ENCODE results near the gene SMCHD1.

- no peak for TF ChIP-seq CTCF (conservative IDR thresholded peaks at IDR 0.05; ENCODE audit: low read depth in 2 of 2)
- TF ChIP-seq EZH2phosphoT487 (IDR thresholded peaks at IDR 0.05; ENCODE audit: unreplicated experiment), result no peak
- no peak for TF ChIP-seq CREB1 (CRISPR knock-in tag; IDR thresholded peaks at IDR 0.05; ENCODE audit: low read depth)
- no peak for TF ChIP-seq ZNF462 (CRISPR knock-in tag; IDR thresholded peaks at IDR 0.05)
- TF ChIP-seq POLR2AphosphoS5 (IDR thresholded peaks at IDR 0.05; ENCODE audit: low read depth), result no peak
These were observed 52.1 kb downstream of the SMCHD1 start for GRCh38 chr18:2707551-2708168.
